HG03575 (cell line): ENCODE results near the gene ZC2HC1B.
"Not testable (repeated sequence)": the region's sequence is repeated elsewhere in the genome, so short reads cannot be mapped to it uniquely, and the experiment has no call there.

Experiments
- ATAC-seq: cut with Tn5 transposase; IDR thresholded peaks from one replicate; pipeline ENCODE4 v1.9.1; 2021; ENCODE audit not compliant: unreplicated experiment, insufficient number of reproducible peaks, low FRiP score; ENCODE audit errors: extremely low read depth

ZC2HC1B gene

GRCh38 chr6:143864234-143864633 is at the start of gene ZC2HC1B:
TSS of gene ZC2HC1B (plus strand) at chr6:143864474. CDS start at chr6:143864540, 66 bp downstream.
- no peak for ATAC-seq

- no peak for ATAC-seq
These were observed 46.7 kb upstream of the ZC2HC1B start for GRCh38 chr6:143817621-143818020.

GRCh38 chr6:143821359-143821758 is 42.9 kb upstream of the ZC2HC1B start:
- ATAC-seq = no peak

GRCh38 chr6:143822584-143823024 is 41.7 kb upstream of the ZC2HC1B start:
- no peak for ATAC-seq

- ATAC-seq = no peak
These were observed 40.7 kb upstream of the ZC2HC1B start for GRCh38 chr6:143823548-143823947.

GRCh38 chr6:143828572-143828971 is 35.7 kb upstream of the ZC2HC1B start:
- no peak for ATAC-seq

GRCh38 chr6:143836150-143836549 is 28.1 kb upstream of the ZC2HC1B start:
- ATAC-seq = no peak

GRCh38 chr6:143838395-143838794 is 25.9 kb upstream of the ZC2HC1B start:
- ATAC-seq = no peak

- no peak for ATAC-seq
These were observed 25.1 kb upstream of the ZC2HC1B start for GRCh38 chr6:143839196-143839595.

- no peak for ATAC-seq
These were observed 23.5 kb upstream of the ZC2HC1B start for GRCh38 chr6:143840595-143841265.

GRCh38 chr6:143842461-143842901 is 21.8 kb upstream of the ZC2HC1B start:
- ATAC-seq = peak; percentile 9

GRCh38 chr6:143842902-143843676 is 21.2 kb upstream of the ZC2HC1B start, which contains the start of gene LTV1:
TSS of gene LTV1 (plus strand) at chr6:143843338. CDS start at chr6:143843478, 140 bp downstream.
- peak; percentile 95 for ATAC-seq

GRCh38 chr6:143843677-143843999 is 20.6 kb upstream of the ZC2HC1B start:
- ATAC-seq = no peak

- no peak for ATAC-seq
These were observed 20.3 kb upstream of the ZC2HC1B start for GRCh38 chr6:143844006-143844405.

- ATAC-seq = no peak
These were observed 19.2 kb upstream of the ZC2HC1B start for GRCh38 chr6:143845033-143845432.

GRCh38 chr6:143851706-143852105 is 12.6 kb upstream of the ZC2HC1B start:
- not testable (repeated sequence) for ATAC-seq

GRCh38 chr6:143855057-143855456 is 9.2 kb upstream of the ZC2HC1B start:
- ATAC-seq = not testable (repeated sequence)

GRCh38 chr6:143856762-143857161 is 7.5 kb upstream of the ZC2HC1B start:
- not testable (repeated sequence) for ATAC-seq

- no peak for ATAC-seq
These were observed 6.6 kb upstream of the ZC2HC1B start for GRCh38 chr6:143857651-143858050.
